Measurements from ENCODE around the gene EFCC1. TPM values are rescaled to one million over a fixed set of nuclear protein-coding genes. Genes with fewer than 3 reads are reported as not detected.
A peak's percentile ranks its signal among the peaks of the same experiment; 100 is the strongest.

The EFCC1 gene, protein sequence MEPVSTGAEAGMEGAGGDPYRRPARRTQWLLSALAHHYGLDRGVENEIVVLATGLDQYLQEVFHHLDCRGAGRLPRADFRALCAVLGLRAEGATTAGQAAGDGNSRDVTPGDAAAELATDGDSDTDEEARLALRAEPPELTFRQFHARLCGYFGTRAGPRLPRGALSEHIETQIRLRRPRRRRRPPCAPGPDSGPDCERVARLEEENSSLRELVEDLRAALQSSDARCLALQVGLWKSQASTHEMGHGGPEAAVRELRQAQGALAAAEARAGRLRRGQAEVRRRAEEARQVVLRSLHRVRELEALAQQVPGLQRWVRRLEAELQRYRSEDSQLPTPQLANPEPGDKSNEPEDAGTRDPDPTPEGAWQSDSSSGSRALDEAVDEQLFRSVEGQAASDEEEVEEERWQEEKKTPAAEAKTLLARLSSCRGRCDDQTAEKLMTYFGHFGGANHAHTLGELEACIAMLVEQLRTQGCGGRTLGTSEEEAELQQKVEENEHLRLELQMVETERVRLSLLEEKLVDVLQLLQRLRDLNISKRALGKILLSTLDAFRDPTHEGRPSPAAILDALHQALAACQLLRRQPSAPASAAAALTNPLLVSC
- total RNA-seq (2021), result not detected in 2 replicates
- percentile 12 among the genes with signal in this experiment for Bru-seq, nascent RNA
- BruChase-seq, experiment 1, labeled RNA remaining after a 2-hour chase, result percentile 2 among the genes with signal in this experiment
- percentile 6 among the genes with signal in this experiment for BruChase-seq, experiment 2, labeled RNA remaining after a 6-hour chase
- long read RNA-seq, result 0 reads

DNA sequence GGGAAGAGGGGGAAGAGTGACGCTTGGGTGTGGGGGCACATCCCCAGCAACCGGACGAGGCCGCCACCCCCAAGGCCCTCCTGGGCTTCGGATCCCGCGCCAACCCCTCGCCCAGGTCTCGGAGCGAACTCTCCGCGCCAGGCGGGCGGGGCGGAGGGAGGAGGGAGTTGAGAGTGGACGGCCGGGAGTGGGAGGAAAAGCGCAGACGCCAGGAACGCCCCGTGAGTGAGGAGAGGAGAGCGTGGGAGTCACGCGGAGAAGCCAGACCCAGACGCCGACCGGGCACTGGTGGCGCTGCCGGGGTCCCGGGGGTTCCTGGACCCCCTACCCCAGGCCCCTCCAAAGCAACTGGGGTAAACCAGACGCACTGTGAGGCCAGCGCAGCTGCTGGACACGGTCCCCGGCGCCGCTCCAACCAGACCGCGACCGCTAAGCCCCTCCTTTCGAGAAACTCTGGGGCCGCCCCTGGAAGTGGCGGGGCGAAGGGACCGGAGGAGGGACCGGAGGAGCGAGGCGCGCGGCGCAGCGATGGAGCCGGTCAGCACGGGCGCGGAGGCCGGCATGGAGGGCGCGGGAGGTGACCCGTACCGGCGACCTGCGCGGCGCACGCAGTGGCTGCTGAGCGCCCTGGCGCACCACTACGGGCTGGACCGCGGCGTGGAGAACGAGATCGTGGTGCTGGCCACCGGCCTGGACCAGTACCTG lies at the start of gene EFCC1:
TSS of gene EFCC1 (plus strand) at position 204 of the 705 bp plus-strand sequence. CDS start at position 529, 325 bp downstream.
- no peak for DNase-seq (ENCODE audit: low spot score)
- peaks cover 23% of the 10 kb centered on the region for H3K4me1 ChIP-seq (ENCODE audit: insufficient read depth, low read length, poor library complexity, severe bottlenecking)
- POLR2A ChIA-PET (ENCODE audit: low non-redundant PET), result no interaction called here
- H3K27me3 ChIP-seq (replicated peaks; ENCODE audit: insufficient read depth, low read depth, low read length, poor library complexity), result peaks cover 41% of the 10 kb centered on the region
- no peak for TF ChIP-seq EZH2 (IDR thresholded peaks at IDR 0.05; ENCODE audit: borderline replicate concordance, low read depth, low read length, poor library complexity, severe bottlenecking)
- TF ChIP-seq, protein P1, sequence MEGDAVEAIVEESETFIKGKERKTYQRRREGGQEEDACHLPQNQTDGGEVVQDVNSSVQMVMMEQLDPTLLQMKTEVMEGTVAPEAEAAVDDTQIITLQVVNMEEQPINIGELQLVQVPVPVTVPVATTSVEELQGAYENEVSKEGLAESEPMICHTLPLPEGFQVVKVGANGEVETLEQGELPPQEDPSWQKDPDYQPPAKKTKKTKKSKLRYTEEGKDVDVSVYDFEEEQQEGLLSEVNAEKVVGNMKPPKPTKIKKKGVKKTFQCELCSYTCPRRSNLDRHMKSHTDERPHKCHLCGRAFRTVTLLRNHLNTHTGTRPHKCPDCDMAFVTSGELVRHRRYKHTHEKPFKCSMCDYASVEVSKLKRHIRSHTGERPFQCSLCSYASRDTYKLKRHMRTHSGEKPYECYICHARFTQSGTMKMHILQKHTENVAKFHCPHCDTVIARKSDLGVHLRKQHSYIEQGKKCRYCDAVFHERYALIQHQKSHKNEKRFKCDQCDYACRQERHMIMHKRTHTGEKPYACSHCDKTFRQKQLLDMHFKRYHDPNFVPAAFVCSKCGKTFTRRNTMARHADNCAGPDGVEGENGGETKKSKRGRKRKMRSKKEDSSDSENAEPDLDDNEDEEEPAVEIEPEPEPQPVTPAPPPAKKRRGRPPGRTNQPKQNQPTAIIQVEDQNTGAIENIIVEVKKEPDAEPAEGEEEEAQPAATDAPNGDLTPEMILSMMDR (conservative IDR thresholded peaks at IDR 0.05; ENCODE audit: low read depth, low read length), result no peak
- H3K36me3 ChIP-seq (ENCODE audit: insufficient read depth, low read length, poor library complexity, severe bottlenecking), result no peaks in the 10 kb centered on the region
- intact Hi-C loops (cut with micrococcal nuclease; ENCODE audit: unreplicated experiment), result no loop called here
- no TSS peak for BruUV-seq (replicated peaks)
- CTCF ChIA-PET, result no interaction called here
- no peaks in the 10 kb centered on the region for H3K9me3 ChIP-seq (ENCODE audit: low read depth, low read length, poor library complexity, severe bottlenecking)
- no peak within 1 kb of the TSS for H3K27ac ChIP-seq (ENCODE audit: low read depth, low read length, poor library complexity, severe bottlenecking)
- H3K4me3 ChIP-seq (ENCODE audit: low read depth, low read length, poor library complexity, severe bottlenecking), result peak within 1 kb of the TSS; percentile 39

DNA sequence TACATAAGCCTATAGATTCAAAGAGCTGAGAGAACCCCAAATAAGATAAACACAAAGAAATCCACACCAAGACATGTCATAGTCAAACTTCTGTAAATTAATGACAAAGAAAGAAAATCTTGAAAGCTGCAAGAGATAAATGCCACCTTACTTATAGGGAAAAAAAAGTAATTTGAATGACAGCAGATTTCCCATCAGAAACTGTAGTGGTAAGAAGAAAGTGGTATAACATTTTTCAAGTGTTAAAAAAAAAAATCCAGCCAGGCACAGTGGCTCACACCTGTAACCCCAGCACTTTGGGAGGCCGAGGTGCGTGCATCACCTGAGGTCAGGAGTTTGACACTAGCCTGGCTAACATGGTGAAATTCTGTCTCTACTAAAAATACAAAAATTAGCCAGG lies 44.7 kb upstream of the EFCC1 start:
- POLR2A ChIA-PET (ENCODE audit: low non-redundant PET), result no interaction called here
- intact Hi-C loops (cut with micrococcal nuclease; ENCODE audit: unreplicated experiment), result no loop called here

DNA sequence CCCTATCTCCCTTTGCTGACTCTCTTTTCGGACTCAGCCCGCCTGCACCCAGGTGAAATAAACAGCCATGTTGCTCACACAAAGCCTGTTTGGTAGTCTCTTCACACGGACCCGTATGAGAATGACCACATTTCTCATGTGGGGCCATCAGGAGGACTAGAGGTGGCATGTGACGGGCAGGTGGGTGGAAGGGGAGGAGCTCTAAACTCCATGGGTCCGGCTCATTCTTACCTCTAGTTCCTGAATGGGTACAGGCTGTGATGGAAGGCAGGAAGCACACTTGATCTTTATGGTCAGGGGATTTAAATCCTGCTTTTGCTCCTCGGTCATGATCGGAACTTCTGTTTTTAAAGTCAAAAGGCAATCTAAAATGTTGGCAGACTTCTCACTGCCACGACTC lies 35.8 kb upstream of the EFCC1 start:
- H3K4me1 ChIP-seq (ENCODE audit: insufficient read depth, low read length, poor library complexity, severe bottlenecking), result no peaks in the 10 kb centered on the region
- intact Hi-C loops (cut with micrococcal nuclease; ENCODE audit: unreplicated experiment), result no loop called here
- H3K27ac ChIP-seq (ENCODE audit: low read depth, low read length, poor library complexity, severe bottlenecking), result no peak overlapping the region
- no peak for DNase-seq (ENCODE audit: low spot score)
- no peaks in the 10 kb centered on the region for H3K36me3 ChIP-seq (ENCODE audit: insufficient read depth, low read length, poor library complexity, severe bottlenecking)
- H3K4me3 ChIP-seq (ENCODE audit: low read depth, low read length, poor library complexity, severe bottlenecking), result no peak overlapping the region
- ChIA-PET POLR2A (ENCODE audit: low non-redundant PET) (no interaction called here), CTCF (no interaction called here)
- no TSS peak for BruUV-seq (replicated peaks)
- no peaks in the 10 kb centered on the region for H3K27me3 ChIP-seq (replicated peaks; ENCODE audit: insufficient read depth, low read depth, low read length, poor library complexity)
- TF ChIP-seq EZH2 (IDR thresholded peaks at IDR 0.05; ENCODE audit: borderline replicate concordance, low read depth, low read length, poor library complexity, severe bottlenecking), result no peak
- TF ChIP-seq, protein P1 (conservative IDR thresholded peaks at IDR 0.05; ENCODE audit: low read depth, low read length), result no peak
- H3K9me3 ChIP-seq (ENCODE audit: low read depth, low read length, poor library complexity, severe bottlenecking), result no peaks in the 10 kb centered on the region

More for the DNA sequence above, 44.7 kb upstream of the EFCC1 start:
- H3K27me3 ChIP-seq (replicated peaks; ENCODE audit: insufficient read depth, low read depth, low read length, poor library complexity), result no peaks in the 10 kb centered on the region
- no peaks in the 10 kb centered on the region for H3K4me1 ChIP-seq (ENCODE audit: insufficient read depth, low read length, poor library complexity, severe bottlenecking)
- CTCF ChIA-PET, result no interaction called here
- H3K27ac ChIP-seq (ENCODE audit: low read depth, low read length, poor library complexity, severe bottlenecking), result no peak overlapping the region
- no peak for TF ChIP-seq EZH2 (IDR thresholded peaks at IDR 0.05; ENCODE audit: borderline replicate concordance, low read depth, low read length, poor library complexity, severe bottlenecking)
- TF ChIP-seq, protein P1 (conservative IDR thresholded peaks at IDR 0.05; ENCODE audit: low read depth, low read length), result no peak
- DNase-seq (ENCODE audit: low spot score), result no peak
- peaks cover 6% of the 10 kb centered on the region for H3K9me3 ChIP-seq (ENCODE audit: low read depth, low read length, poor library complexity, severe bottlenecking)
- H3K36me3 ChIP-seq (ENCODE audit: insufficient read depth, low read length, poor library complexity, severe bottlenecking), result no peaks in the 10 kb centered on the region
- H3K4me3 ChIP-seq (ENCODE audit: low read depth, low read length, poor library complexity, severe bottlenecking), result no peak overlapping the region
- BruUV-seq (replicated peaks), result no TSS peak
